SJCRH30 (cell line): Measurements from ENCODE around the gene BCORL1. TPM values are rescaled to one million over a fixed set of nuclear protein-coding genes. Genes with fewer than 3 reads are reported as not detected.

Source experiments
- DNase-seq, 2 experiments: peaks; one replicate each; pipeline ENCODE4 v3.0.0-alpha.2; 2015 to 2020
- H3K27ac ChIP-seq: fragments of 250-450 bp; sonication (Bioruptor Pico); 2 replicates; pipeline ENCODE4 v1.5.1; 2020; ENCODE audit warnings: mild to moderate bottlenecking, moderate library complexity
- H3K27me3 ChIP-seq: fragments of 250-450 bp; sonication (Bioruptor Pico); 2 replicates; pipeline ENCODE4 v1.5.1; 2020; ENCODE audit warnings: mild to moderate bottlenecking, moderate library complexity
- H3K36me3 ChIP-seq: fragments of 250-450 bp; sonication (Bioruptor Pico); 2 replicates; pipeline ENCODE4 v1.5.1; 2020; ENCODE audit warnings: mild to moderate bottlenecking, moderate library complexity
- H3K4me1 ChIP-seq: fragments of 250-450 bp; sonication (Bioruptor Pico); 2 replicates; pipeline ENCODE4 v1.5.1; 2020; ENCODE audit warnings: mild to moderate bottlenecking, moderate library complexity
- H3K4me3 ChIP-seq: fragments of 250-450 bp; sonication (Bioruptor Pico); 2 replicates; pipeline ENCODE4 v1.5.1; 2020; ENCODE audit warnings: mild to moderate bottlenecking, moderate library complexity
- H3K9me3 ChIP-seq: fragments of 250-450 bp; sonication (Bioruptor Pico); replicated peaks from 2 replicates; pipeline ENCODE4 v1.5.1; 2020; ENCODE audit warnings: mild to moderate bottlenecking, moderate library complexity
- total RNA-seq: library from RNA; depleted of rRNA; stranded (reverse); fragments of >200 nt; shearing (Covaris generic); gene quantifications from 2 replicates; pipeline ENCODE4 v1.2.3, GENCODE V29; 2014

Gene BCORL1
- total RNA-seq, 1 experiment from 2014 or later = 5.1 TPM

DNA sequence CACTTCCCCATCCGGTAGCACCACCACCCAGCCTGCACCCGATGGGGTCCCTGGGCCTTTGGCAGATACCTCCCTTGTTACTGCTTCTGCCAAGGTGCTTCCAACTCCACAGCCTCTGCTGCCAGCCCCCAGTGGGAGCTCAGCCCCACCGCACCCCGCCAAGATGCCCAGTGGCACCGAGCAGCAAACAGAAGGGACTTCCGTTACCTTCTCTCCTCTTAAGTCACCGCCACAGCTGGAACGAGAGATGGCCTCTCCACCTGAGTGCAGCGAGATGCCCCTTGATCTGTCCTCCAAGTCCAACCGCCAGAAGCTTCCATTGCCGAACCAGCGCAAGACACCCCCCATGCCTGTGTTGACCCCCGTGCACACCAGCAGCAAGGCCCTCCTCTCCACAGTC is 31.9 kb downstream of the BCORL1 start:
- H3K36me3 ChIP-seq = no peaks in the 10 kb centered on the region; the same call in 1 of the 2 replicates
- no peaks in the 10 kb centered on the region for H3K4me1 ChIP-seq
- H3K27me3 ChIP-seq = no peaks in the 10 kb centered on the region
- no peak for DNase-seq
- no peak overlapping the region for H3K27ac ChIP-seq
- no peak overlapping the region for H3K4me3 ChIP-seq
- no peaks in the 10 kb centered on the region for H3K9me3 ChIP-seq

DNA sequence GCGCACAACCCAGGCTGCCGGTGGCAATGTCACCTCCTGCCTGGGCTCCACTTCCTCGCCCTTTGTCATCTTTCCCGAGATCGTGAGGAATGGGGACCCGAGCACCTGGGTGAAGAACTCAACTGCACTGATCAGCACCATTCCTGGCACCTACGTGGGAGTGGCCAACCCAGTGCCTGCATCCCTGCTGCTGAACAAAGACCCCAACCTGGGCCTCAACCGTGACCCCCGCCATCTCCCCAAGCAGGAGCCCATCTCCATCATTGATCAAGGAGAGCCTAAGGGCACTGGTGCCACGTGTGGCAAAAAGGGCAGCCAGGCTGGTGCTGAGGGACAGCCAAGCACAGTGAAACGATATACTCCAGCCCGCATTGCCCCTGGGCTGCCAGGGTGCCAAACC is 32.3 kb downstream of the BCORL1 start:
- H3K9me3 ChIP-seq = no peaks in the 10 kb centered on the region
- H3K27ac ChIP-seq = no peak overlapping the region
- no peak overlapping the region for H3K4me3 ChIP-seq
- no peaks in the 10 kb centered on the region for H3K4me1 ChIP-seq
- no peak for DNase-seq
- H3K27me3 ChIP-seq = no peaks in the 10 kb centered on the region
- H3K36me3 ChIP-seq = no peaks in the 10 kb centered on the region; the same call in 1 of the 2 replicates

DNA sequence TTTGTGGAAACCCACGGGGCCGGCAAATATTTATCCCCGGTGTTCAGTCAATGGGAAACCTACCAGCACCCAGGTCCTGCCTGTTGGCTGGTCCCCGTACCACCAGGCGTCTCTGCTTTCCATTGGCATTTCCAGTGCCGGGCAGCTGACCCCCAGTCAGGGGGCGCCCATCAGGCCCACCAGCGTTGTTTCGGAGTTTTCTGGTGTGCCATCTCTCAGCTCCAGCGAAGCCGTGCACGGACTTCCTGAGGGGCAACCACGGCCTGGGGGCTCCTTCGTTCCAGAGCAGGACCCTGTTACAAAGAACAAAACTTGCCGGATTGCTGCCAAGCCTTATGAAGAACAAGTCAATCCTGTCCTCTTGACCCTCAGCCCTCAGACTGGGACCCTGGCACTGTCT is 32.7 kb downstream of the BCORL1 start:
- Histone ChIP-seq H3K4me1 (no peaks in the 10 kb centered on the region), H3K9me3 (no peaks in the 10 kb centered on the region), H3K4me3 (no peak overlapping the region)

DNA sequence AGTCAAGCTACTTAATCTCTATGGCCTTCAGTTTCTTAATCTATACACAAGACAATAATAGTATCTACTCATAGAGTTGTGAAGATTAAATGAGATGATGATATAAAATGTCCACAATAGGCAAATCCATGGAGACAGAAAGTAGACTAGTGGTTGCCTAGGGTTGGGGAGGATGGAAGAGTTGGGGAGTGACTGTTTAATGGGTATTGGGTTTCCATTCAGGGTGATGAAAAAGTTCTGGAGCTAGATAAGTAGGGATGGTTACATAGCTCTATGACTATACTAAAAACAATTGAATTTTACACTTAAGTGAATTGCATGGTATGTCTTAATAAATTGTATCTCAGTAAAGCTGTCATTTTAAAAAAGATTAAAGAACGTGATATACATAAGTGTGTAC is 35.7 kb downstream of the BCORL1 start:
- no peak overlapping the region for H3K4me3 ChIP-seq
- no peak overlapping the region for H3K27ac ChIP-seq
- DNase-seq = no peak
- no peaks in the 10 kb centered on the region for H3K4me1 ChIP-seq
- H3K36me3 ChIP-seq = peaks cover 3% of the 10 kb centered on the region; the same call in 1 of the 2 replicates
- no peaks in the 10 kb centered on the region for H3K9me3 ChIP-seq
- H3K27me3 ChIP-seq = no peaks in the 10 kb centered on the region

More for the DNA sequence above, 32.7 kb downstream of the BCORL1 start:
- no peak for DNase-seq
- no peaks in the 10 kb centered on the region for H3K27me3 ChIP-seq
- no peaks in the 10 kb centered on the region; the same call in 1 of the 2 replicates for H3K36me3 ChIP-seq
- no peak overlapping the region for H3K27ac ChIP-seq

DNA sequence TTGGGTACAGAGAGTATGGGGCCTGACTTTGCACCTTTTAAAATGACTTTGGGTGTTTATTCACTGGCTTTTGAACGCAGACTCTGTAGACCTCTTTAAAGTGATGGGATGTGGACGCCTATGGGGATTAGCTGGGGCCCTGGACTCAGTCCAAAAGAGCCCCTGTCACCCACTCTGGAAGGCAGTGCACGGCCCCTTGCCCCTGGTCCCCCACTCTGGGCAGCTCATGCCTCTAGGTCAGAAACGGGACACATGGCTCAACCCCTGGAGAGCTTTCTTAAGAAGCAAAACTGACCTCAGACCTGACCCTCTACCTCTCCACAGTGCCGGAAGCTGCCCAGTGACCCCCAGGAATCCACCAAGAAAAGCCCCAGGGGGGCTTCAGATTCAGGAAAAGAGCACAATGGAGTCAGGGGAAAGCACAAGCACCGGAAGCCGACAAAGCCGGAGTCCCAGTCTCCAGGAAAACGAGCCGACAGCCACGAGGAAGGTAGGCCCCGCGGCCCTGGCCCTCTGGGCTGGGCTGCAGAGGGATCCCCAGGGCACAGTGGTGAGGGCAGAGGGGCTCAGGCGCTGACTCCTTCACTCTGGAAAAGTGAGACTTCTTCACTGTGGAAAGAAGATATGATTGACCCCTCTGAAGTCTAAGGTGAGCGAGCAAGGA is 38.4 kb downstream of the BCORL1 start:
- DNase-seq = no peak
- H3K36me3 ChIP-seq = peaks cover 6% of the 10 kb centered on the region; the same call in 1 of the 2 replicates
- H3K9me3 ChIP-seq = no peaks in the 10 kb centered on the region
- no peak overlapping the region for H3K27ac ChIP-seq
- no peak overlapping the region for H3K4me3 ChIP-seq
- H3K27me3 ChIP-seq = no peaks in the 10 kb centered on the region
- no peaks in the 10 kb centered on the region for H3K4me1 ChIP-seq

DNA sequence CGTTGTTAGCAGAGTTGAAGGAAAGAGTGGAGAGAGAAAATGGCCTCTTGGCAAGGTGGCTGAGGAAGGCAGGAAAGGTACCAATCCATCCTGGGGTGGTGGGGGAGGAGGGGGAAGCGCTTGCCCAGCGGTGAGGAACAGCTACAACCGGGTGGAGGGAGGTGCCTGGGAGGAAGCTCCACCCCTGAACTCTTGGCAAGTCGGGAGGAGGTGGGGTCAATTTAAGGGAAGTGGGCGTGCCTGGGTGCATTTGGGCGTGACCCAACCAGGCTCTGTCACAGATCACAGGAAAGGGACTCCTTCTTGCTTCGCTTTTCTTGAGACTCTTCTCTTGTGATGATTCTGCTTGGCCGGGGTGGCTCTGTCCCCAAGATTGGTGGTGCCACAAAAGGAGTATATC is 41.7 kb downstream of the BCORL1 start:
- H3K4me3 ChIP-seq = no peak overlapping the region
- H3K9me3 ChIP-seq = no peaks in the 10 kb centered on the region
- H3K36me3 ChIP-seq = peaks cover 11% of the 10 kb centered on the region; the same call in 1 of the 2 replicates
- no peak overlapping the region for H3K27ac ChIP-seq
- H3K4me1 ChIP-seq = no peaks in the 10 kb centered on the region
- H3K27me3 ChIP-seq = no peaks in the 10 kb centered on the region
- peak; percentile 36 to 40 for DNase-seq

DNA sequence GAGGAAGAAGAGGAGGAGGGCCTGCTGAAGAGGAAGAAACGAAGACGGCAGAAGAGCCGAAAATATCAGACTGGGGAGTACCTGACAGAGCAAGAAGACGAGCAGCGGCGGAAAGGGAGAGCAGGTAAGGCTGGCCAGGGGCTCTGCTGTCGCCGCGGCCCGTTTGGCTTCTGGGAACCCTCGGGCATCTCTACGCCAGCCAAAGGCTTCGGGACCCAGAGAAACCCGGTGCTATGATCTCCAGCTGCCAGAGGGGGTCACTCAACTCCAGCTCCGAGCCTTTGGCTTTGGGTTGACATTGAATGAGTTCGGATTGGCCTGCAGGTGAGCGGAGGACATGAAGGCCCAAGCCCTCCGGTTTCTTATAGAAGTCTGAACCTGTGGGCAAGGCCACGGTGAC is 42.8 kb downstream of the BCORL1 start:
- DNase-seq = peak in 1 of 2 experiments; percentile 5
- peaks cover 12% of the 10 kb centered on the region; the same call in 1 of the 2 replicates for H3K36me3 ChIP-seq
- no peaks in the 10 kb centered on the region for H3K4me1 ChIP-seq
- H3K4me3 ChIP-seq = no peak overlapping the region
- H3K9me3 ChIP-seq = no peaks in the 10 kb centered on the region
- H3K27ac ChIP-seq = no peak overlapping the region
- no peaks in the 10 kb centered on the region for H3K27me3 ChIP-seq

DNA sequence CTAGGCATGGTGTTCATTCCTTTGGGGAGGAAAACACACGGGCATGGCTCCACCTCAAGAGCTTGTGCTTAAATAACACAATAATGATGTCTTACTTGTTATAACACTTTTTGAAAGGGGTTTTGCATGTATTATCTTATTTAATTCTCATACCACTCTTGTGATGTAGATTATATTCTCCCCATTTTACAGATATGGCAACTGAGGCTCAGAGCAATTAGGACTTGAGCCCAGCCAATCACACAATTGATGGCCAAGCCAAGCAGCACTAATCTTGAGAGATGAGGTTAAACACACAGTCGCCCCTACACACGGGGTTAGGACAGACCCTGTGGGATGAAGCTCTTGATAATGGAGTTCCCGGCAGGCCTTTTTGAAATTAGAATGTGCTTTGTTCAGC is 45.1 kb downstream of the BCORL1 start:
- H3K36me3 ChIP-seq = peaks cover 12% of the 10 kb centered on the region; the same call in 1 of the 2 replicates
- H3K27me3 ChIP-seq = no peaks in the 10 kb centered on the region
- no peak overlapping the region for H3K27ac ChIP-seq
- H3K9me3 ChIP-seq = no peaks in the 10 kb centered on the region
- no peak overlapping the region for H3K4me3 ChIP-seq
- no peak for DNase-seq
- no peaks in the 10 kb centered on the region for H3K4me1 ChIP-seq

DNA sequence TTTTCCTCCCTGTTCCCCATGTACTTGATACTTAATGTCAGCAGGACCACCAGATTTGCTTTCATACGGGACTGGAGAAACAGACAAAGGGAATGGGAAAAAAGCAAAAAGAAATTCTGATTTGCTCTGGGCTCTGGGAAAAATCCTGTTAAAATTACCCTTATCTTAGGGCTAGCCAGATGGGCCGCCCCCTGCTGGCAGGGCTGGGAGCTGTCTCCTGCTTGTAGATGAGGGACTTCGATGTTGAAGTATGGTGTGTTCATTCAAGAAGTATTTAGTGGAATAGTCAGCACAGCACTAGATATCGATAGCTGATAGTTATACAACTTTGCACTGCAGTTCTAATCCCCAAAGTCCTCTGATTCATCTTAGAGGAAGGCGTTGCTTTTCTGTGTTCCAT is 45.8 kb downstream of the BCORL1 start:
- peaks cover 9% of the 10 kb centered on the region; the same call in 1 of the 2 replicates for H3K36me3 ChIP-seq
- no peaks in the 10 kb centered on the region for H3K4me1 ChIP-seq
- DNase-seq = peak; percentile 17 to 35
- no peak overlapping the region for H3K4me3 ChIP-seq
- no peak overlapping the region for H3K27ac ChIP-seq
- no peaks in the 10 kb centered on the region for H3K27me3 ChIP-seq
- no peaks in the 10 kb centered on the region for H3K9me3 ChIP-seq

DNA sequence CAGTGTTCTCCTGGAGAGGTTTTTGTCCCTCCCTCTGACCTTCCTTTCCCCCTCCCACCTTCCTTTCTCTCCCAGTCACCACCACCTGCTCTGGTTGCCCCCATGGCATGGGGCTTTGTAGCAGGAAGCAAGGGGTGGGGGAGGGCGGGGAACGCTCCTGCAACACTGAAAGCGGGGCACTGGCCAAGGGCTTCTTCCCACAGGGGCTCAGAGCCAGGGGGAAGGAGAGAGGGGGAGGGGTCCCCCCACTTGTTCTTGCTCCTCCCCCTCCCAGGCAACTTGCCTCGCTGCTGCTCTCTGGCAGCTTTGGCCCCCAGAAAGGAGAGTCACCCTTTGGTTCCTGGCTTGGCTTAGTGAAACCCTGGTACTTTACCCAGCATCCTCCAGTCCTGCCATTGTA is 48.4 kb downstream of the BCORL1 start:
- Histone ChIP-seq H3K27me3 (no peaks in the 10 kb centered on the region), H3K4me1 (no peaks in the 10 kb centered on the region), H3K9me3 (no peaks in the 10 kb centered on the region), H3K4me3 (no peak overlapping the region), H3K36me3 (peaks cover 5% of the 10 kb centered on the region; the same call in 1 of the 2 replicates), H3K27ac (no peak overlapping the region)
- no peak for DNase-seq

DNA sequence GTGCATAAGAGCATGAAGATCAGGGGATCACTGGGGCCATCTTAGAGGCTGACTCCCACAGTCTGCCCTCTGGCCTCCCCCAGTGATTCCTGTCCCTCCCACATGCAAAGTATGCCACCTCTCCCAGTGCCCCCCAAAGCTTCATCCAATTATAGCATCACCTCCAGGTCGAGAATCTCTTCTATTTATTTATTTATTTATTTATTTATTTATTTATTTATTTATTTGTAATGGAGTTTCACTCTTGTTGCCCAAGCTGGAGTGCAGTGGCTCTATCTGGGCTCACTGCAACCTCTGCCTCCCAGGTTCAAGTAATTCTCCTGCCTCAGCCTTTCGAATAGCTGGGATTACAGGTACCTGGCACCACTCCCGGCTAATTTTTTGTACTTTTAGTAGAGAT is 50.1 kb downstream of the BCORL1 start:
- no peak overlapping the region for H3K27ac ChIP-seq
- H3K4me3 ChIP-seq = no peak overlapping the region
- H3K9me3 ChIP-seq = no peaks in the 10 kb centered on the region
- no peak for DNase-seq
- H3K4me1 ChIP-seq = no peaks in the 10 kb centered on the region
- H3K27me3 ChIP-seq = no peaks in the 10 kb centered on the region
- peaks cover 5% of the 10 kb centered on the region; the same call in 1 of the 2 replicates for H3K36me3 ChIP-seq

DNA sequence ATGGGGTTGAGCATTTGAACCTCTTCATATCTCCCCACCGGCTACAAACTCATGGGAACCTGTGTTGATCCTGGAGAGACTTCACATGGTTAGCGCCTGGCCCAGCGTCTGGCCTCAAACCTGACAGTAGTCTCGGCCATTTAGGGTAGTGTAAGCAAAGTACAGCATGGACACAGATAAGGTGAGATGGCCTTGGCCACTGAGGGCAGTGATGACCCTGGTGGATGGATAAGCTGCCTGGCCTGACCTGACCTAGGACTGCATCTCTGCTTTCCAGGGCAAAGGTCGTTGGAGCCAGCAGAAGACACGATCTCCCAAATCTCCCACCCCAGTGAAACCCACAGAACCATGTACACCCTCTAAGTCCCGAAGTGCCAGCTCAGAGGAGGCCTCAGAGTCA is 51.7 kb downstream of the BCORL1 start:
- Histone ChIP-seq H3K4me1 (no peaks in the 10 kb centered on the region; the same call in 1 of the 2 replicates), H3K27me3 (no peaks in the 10 kb centered on the region), H3K36me3 (peaks cover 2% of the 10 kb centered on the region; the same call in 1 of the 2 replicates), H3K9me3 (no peaks in the 10 kb centered on the region), H3K27ac (no peak overlapping the region), H3K4me3 (no peak overlapping the region)
- no peak for DNase-seq

DNA sequence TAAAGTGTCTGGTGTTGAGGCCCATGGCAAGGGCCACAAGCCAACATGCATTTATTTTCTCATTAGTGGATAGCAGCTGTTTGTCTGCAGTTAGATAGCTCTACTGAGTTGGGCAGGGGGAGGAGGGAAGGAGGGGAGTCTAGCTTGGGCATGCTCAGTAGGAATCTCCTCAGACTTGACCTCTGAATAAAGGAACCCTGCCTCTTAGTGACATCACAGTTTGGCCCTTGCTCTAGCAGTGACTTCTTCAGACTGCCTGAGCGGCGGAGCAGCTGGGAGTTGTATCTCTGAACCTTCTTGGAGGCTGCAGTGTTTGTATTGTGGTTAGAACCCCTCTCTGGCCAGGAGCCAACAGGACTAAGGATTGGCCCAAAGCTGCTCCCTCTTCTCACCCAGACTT is 57.4 kb downstream of the BCORL1 start:
- Histone ChIP-seq H3K4me3 (no peak overlapping the region), H3K36me3 (peaks cover 3% of the 10 kb centered on the region; the same call in 1 of the 2 replicates), H3K4me1 (peaks cover 5% of the 10 kb centered on the region; the same call in 1 of the 2 replicates), H3K9me3 (no peaks in the 10 kb centered on the region), H3K27ac (no peak overlapping the region), H3K27me3 (no peaks in the 10 kb centered on the region)
- DNase-seq = peak; percentile 44 to 50

DNA sequence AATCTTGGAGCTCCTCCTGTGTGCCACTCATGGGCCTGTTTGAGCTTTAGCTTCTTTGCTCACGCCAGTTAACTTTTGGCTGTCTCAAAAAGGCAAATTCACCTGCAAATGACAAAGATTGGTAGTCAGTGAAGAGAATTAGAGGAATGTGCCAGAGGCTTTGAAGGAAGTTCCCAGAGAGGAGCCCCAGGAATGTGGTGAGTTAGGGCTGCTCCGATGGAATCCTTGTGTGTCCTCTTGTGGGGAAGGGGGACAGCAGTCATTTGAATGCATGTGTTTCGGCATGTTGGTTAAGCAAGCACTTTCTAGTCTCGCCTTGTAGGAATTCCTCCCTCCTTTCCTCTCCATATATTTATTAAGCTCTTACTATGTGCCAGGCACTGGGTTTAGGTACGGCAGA is 65.0 kb downstream of the BCORL1 start:
- no peaks in the 10 kb centered on the region for H3K9me3 ChIP-seq
- no peak overlapping the region for H3K4me3 ChIP-seq
- H3K27ac ChIP-seq = no peak overlapping the region
- H3K36me3 ChIP-seq = peaks cover 16% of the 10 kb centered on the region
- no peaks in the 10 kb centered on the region for H3K27me3 ChIP-seq
- DNase-seq = no peak
- no peaks in the 10 kb centered on the region for H3K4me1 ChIP-seq

DNA sequence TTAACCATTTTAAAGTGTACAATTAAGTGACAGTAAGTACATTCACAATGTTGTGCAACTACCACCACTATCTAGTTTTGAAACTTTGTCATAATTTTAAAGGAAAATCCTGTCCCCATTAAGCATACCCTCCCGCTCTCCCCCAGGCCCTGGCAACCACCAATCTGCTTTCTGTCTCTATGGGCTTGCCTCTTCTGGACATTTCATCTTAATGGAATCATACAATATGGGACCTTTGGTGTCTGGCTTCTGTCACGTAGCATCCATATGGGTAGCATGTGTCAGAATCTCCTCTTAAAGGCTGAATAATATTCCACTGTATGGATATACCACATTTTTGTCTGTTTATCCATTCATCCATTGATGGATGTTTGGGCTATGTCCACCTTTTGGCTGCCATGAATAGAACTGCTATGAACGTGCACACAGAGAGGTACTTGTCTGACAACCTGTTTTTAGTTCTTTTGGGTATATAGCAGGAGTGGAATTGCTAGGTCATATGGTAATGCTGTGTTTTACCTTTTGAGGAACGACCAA is 66.3 kb downstream of the BCORL1 start:
- H3K27ac ChIP-seq = no peak overlapping the region
- H3K4me3 ChIP-seq = no peak overlapping the region
- H3K27me3 ChIP-seq = no peaks in the 10 kb centered on the region
- peaks cover 12% of the 10 kb centered on the region; the same call in 1 of the 2 replicates for H3K4me1 ChIP-seq
- H3K36me3 ChIP-seq = peaks cover 17% of the 10 kb centered on the region
- no peak for DNase-seq
- H3K9me3 ChIP-seq = no peaks in the 10 kb centered on the region
